PC-3 (cell line): ENCODE results near the gene NFIX.

ENCODE experiments used
- CTCF ChIP-seq: fragments of 300-600 bp; sonication (generic); conservative IDR thresholded peaks from 2 replicates; pipeline ENCODE4 v1.5.1; 2017; ENCODE audit warnings: antibody characterized with exemption, low read depth, mild to moderate bottlenecking, low read length
- EZH2 ChIP-seq: fragments of 300-600 bp; sonication (generic); IDR thresholded peaks from one replicate; pipeline ENCODE4 v1.6.1; 2017; ENCODE audit warnings: antibody characterized with exemption, mild to moderate bottlenecking, low read length; ENCODE audit not compliant: unreplicated experiment

GRCh38 chr19:13117772-13118423 lies 122.6 kb downstream of the NFIX start, which contains the start of gene NACC1:
- no peak for TF ChIP-seq CTCF
- TF ChIP-seq EZH2: no peak
